C4-2B (cell line): ENCODE results near the gene TUBB1.
A peak's percentile ranks its signal among the peaks of the same experiment; 100 is the strongest.

ENCODE experiments used
- H3K27ac ChIP-seq: fragments of 450-650 bp; 2 replicates; pipeline ENCODE4 v1.5.1; 2017
- CTCF ChIP-seq: fragments of 450-650 bp; conservative IDR thresholded peaks from 2 replicates; pipeline ENCODE4 v1.5.1; 2017; ENCODE audit warnings: mild to moderate bottlenecking
- ZFX ChIP-seq: fragments of 450-650 bp; IDR thresholded peaks from 2 replicates; pipeline ENCODE4 v1.6.1; 2017

The TUBB1 gene

GRCh38 chr20:59030911-59031563 is 11.8 kb downstream of the TUBB1 start:
- no peak for TF ChIP-seq ZFX
- TF ChIP-seq CTCF = no peak
- H3K27ac ChIP-seq = peak overlapping the region; percentile 99

- TF ChIP-seq CTCF (no peak), ZFX (peak; percentile 54)
- peak overlapping the region; percentile 99 for H3K27ac ChIP-seq
Measured at GRCh38 chr20:59031564-59032022, 12.4 kb downstream of the TUBB1 start.

GRCh38 chr20:59032023-59032712 is 12.9 kb downstream of the TUBB1 start, which contains the start of gene ATP5F1E:
TSS of gene ATP5F1E (minus strand) at chr20:59032335. CDS start at chr20:59032251, 84 bp downstream.
- H3K27ac ChIP-seq = peak within 1 kb of the TSS; percentile 99
- TF ChIP-seq ZFX (peak; percentile 48; the same call in 1 of the 2 replicates), CTCF (no peak)

- no peak for TF ChIP-seq ZFX
- peak overlapping the region; percentile 99 for H3K27ac ChIP-seq
Measured at GRCh38 chr20:59032713-59033059, 13.5 kb downstream of the TUBB1 start.

GRCh38 chr20:59033093-59033492 is 13.9 kb downstream of the TUBB1 start:
- peak overlapping the region; percentile 99 for H3K27ac ChIP-seq
- no peak for TF ChIP-seq ZFX
- no peak; the same call in 1 of the 2 replicates for TF ChIP-seq CTCF

- no peak overlapping the region for H3K27ac ChIP-seq
- TF ChIP-seq CTCF (no peak), ZFX (no peak)
Measured at GRCh38 chr20:59033616-59034165, 14.5 kb downstream of the TUBB1 start.

- TF ChIP-seq CTCF (no peak), ZFX (no peak)
Measured at GRCh38 chr20:59035381-59035780, 16.2 kb downstream of the TUBB1 start.

More at GRCh38 chr20:59035381-59035780, 16.2 kb downstream of the TUBB1 start:
- H3K27ac ChIP-seq = no peak overlapping the region
